Prostate gland (tissue), 2 donors: ENCODE data around the gene RGPD8.
"Not testable (repeated sequence)": the region's sequence is repeated elsewhere in the genome, so short reads cannot be mapped to it uniquely, and the experiment has no call there.

ENCODE experiments used
- POLR2A ChIP-seq: fragments of 450-650 bp; IDR thresholded peaks from one replicate; pipeline ENCODE4 v1.6.1; 2016; ENCODE audit warnings: antibody characterized with exemption, mild to moderate bottlenecking
- POLR2AphosphoS5 ChIP-seq: sonication (generic); formaldehyde crosslinking; IDR thresholded peaks from one replicate; pipeline ENCODE4 v1.6.1; 2017; ENCODE audit warnings: antibody characterized with exemption
- TF ChIP-seq, protein P1 (sequence below), 4 experiments: fragments of 200-600 bp in 2 of 4; fragments of 450-650 bp in 2 of 4; sonication (generic) in 2 of 4; IDR thresholded peaks; 1 replicate in 3 of 4; 2 replicates in 1 of 4; pipeline ENCODE4 v1.5.1; 2016 to 2019; ENCODE audit warnings: antibody characterized with exemption in 4 of 4, mild to moderate bottlenecking in 2 of 4, moderate library complexity in 2 of 4

DNA sequence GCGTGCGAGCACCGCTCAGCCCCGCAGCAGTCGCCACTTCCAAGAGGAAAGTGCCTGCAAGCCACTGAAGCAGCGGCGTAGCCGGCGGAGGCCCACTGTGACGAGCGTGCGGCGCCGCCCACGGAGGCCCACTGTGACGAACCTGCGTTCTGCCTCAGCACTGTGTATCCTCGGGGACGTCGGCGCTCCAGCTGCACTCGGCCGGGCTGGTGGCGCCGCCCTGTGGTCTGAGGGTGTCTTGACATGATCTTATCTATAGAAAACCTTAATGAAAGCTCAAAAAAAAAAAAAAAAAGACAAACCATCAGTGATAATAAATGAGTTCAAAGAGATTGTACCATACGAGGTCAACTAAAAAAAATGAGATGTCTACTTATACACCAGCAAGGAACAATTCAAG lies at the start of gene RGPD8:
- TF ChIP-seq, protein P1, sequence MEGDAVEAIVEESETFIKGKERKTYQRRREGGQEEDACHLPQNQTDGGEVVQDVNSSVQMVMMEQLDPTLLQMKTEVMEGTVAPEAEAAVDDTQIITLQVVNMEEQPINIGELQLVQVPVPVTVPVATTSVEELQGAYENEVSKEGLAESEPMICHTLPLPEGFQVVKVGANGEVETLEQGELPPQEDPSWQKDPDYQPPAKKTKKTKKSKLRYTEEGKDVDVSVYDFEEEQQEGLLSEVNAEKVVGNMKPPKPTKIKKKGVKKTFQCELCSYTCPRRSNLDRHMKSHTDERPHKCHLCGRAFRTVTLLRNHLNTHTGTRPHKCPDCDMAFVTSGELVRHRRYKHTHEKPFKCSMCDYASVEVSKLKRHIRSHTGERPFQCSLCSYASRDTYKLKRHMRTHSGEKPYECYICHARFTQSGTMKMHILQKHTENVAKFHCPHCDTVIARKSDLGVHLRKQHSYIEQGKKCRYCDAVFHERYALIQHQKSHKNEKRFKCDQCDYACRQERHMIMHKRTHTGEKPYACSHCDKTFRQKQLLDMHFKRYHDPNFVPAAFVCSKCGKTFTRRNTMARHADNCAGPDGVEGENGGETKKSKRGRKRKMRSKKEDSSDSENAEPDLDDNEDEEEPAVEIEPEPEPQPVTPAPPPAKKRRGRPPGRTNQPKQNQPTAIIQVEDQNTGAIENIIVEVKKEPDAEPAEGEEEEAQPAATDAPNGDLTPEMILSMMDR (IDR thresholded peaks at IDR 0.05), result peak; percentile 20 to 66 (median 50)
- TF ChIP-seq POLR2A, result not testable (repeated sequence)
- TF ChIP-seq POLR2AphosphoS5, result peak; percentile 53
